Common myeloid progenitor, CD34-positive (primary cell): ENCODE data around the gene PRKAR1B.

Source experiments
- CTCF ChIA-PET: fragments of 350-600 bp; sonication (Branson Sonifier 250); formaldehyde crosslinking; loops from one replicate; lab custom pipeline; 2021; ENCODE audit warnings: antibody characterized with exemption; lab: Charles Lee
- POLR2A ChIA-PET: fragments of 350-600 bp; sonication (Branson Sonifier 250); formaldehyde crosslinking; loops from one replicate; lab custom pipeline; 2021; ENCODE audit warnings: antibody characterized with exemption; lab: Charles Lee
- DNase-seq, 3 donors: peaks; one replicate each; pipeline versions ENCODE4 v3.0.0 to v3.0.0-alpha.2; 2013
- H3K27ac ChIP-seq, 2 experiments: 1 replicate in 1 of 2; 2 replicates in 1 of 2; pipeline ENCODE4 v1.7.0; 2013; ENCODE audit warnings: inconsistent platforms in 2 of 2, low read length in 2 of 2, mild to moderate bottlenecking in 2 of 2, low read depth in 1 of 2, moderate library complexity in 1 of 2; ENCODE audit not compliant: severe bottlenecking in 2 of 2, insufficient read depth in 1 of 2, poor library complexity in 1 of 2
- H3K27me3 ChIP-seq, 5 experiments: replicated peaks in 2 of 5; 1 replicate in 3 of 5; 2 replicates in 2 of 5; pipeline versions ENCODE4 v1.6.1 to v1.7.0; 2013; ENCODE audit warnings: low read length in 4 of 5, mild to moderate bottlenecking in 2 of 5, moderate library complexity in 2 of 5, inconsistent platforms in 1 of 5; ENCODE audit not compliant: insufficient read depth in 5 of 5, control insufficient read depth in 4 of 5
- H3K36me3 ChIP-seq, 4 experiments: 1 replicate in 2 of 4; 2 replicates in 2 of 4; pipeline versions ENCODE4 v1.6.1 to v1.7.0; 2013; ENCODE audit warnings: low read length in 3 of 4, control low read depth in 1 of 4, mild to moderate bottlenecking in 1 of 4; ENCODE audit not compliant: control insufficient read depth in 4 of 4, insufficient read depth in 4 of 4
- H3K4me1 ChIP-seq, 4 experiments: 1 replicate in 3 of 4; 2 replicates in 1 of 4; pipeline versions ENCODE4 v1.6.1 to v1.7.1; 2013; ENCODE audit warnings: low read length in 3 of 4, mild to moderate bottlenecking in 3 of 4, control low read depth in 1 of 4, inconsistent platforms in 1 of 4, moderate library complexity in 1 of 4; ENCODE audit not compliant: control insufficient read depth in 4 of 4, insufficient read depth in 4 of 4; ENCODE audit errors: control extremely low read depth in 1 of 4
- H3K4me3 ChIP-seq, 7 experiments: 1 replicate in 4 of 7; 2 replicates in 3 of 7; pipeline versions ENCODE4 v1.5.1 to v1.7.0; 2013; ENCODE audit warnings: mild to moderate bottlenecking in 7 of 7, low read length in 6 of 7, moderate library complexity in 6 of 7, inconsistent platforms in 2 of 7, low read depth in 2 of 7, control low read depth in 1 of 7; ENCODE audit not compliant: insufficient read depth in 4 of 7, control insufficient read depth in 1 of 7; ENCODE audit errors: extremely low read depth in 1 of 7
- H3K9me3 ChIP-seq, 5 experiments: 1 replicate in 4 of 5; 2 replicates in 1 of 5; pipeline versions ENCODE4 v1.6.1 to v1.7.1; 2013; ENCODE audit warnings: low read length in 4 of 5, mild to moderate bottlenecking in 2 of 5, inconsistent platforms in 1 of 5, low read depth in 1 of 5, moderate library complexity in 1 of 5; ENCODE audit not compliant: control insufficient read depth in 4 of 5, insufficient read depth in 2 of 5; ENCODE audit errors: control extremely low read depth in 1 of 5
- WGBS: methylation state at CpG from one replicate; pipeline ENCODE4 v1.1.5; 2013; ENCODE audit not compliant: insufficient coverage; 5-methylcytosine and 5-hydroxymethylcytosine counted together

Gene PRKAR1B

GRCh38 chr7:569071-569855 is 157.8 kb downstream of the PRKAR1B start:
- Histone ChIP-seq H3K27me3 (no peaks in the 10 kb centered on the region), H3K9me3 (no peaks in the 10 kb centered on the region), H3K4me1 (no peaks in the 10 kb centered on the region), H3K4me3 (no peak overlapping the region), H3K27ac (no peak overlapping the region), H3K36me3 (no peaks in the 10 kb centered on the region)
- DNase-seq: no peak
- ChIA-PET CTCF (no interaction called here), POLR2A (no interaction called here)
- WGBS: 97% methylated on average over 29 of the region's 30 CpGs

GRCh38 chr7:568031-568951 is 158.8 kb downstream of the PRKAR1B start:
- ChIA-PET CTCF (interaction anchor here (1.5 kb wide), 1 partner anchor 29 kb away, joined by 3 read pairs; no protein-coding TSS in a partner anchor), POLR2A (no interaction called here)
- Histone ChIP-seq H3K4me1 (no peaks in the 10 kb centered on the region), H3K4me3 (no peak overlapping the region), H3K36me3 (no peaks in the 10 kb centered on the region), H3K9me3 (no peaks in the 10 kb centered on the region), H3K27me3 (no peaks in the 10 kb centered on the region), H3K27ac (no peak overlapping the region)
- DNase-seq: no peak
- WGBS: 95% methylated on average over 32 of the region's 33 CpGs

GRCh38 chr7:567305-567883 is 159.7 kb downstream of the PRKAR1B start:
- Histone ChIP-seq H3K27ac (no peak overlapping the region), H3K36me3 (no peaks in the 10 kb centered on the region), H3K4me1 (peaks cover 0 to 2% (median 0%) of the 10 kb centered on the region in 4 experiments), H3K27me3 (no peaks in the 10 kb centered on the region), H3K9me3 (no peaks in the 10 kb centered on the region), H3K4me3 (no peak overlapping the region)
- WGBS: no CpG with 5 or more reads among the region's 3 CpGs
- POLR2A ChIA-PET: no interaction called here
- no peak for DNase-seq
- CTCF ChIA-PET: interaction anchor here (1.5 kb wide), 1 partner anchor 28 kb away, joined by 3 read pairs; no protein-coding TSS in a partner anchor

GRCh38 chr7:566100-566499 is 161.0 kb downstream of the PRKAR1B start:
- POLR2A ChIA-PET: no interaction called here
- peaks cover 0 to 4% (median 0%) of the 10 kb centered on the region in 4 experiments for H3K4me1 ChIP-seq
- 100% methylated on average over 1 of the region's 1 CpG for WGBS
- DNase-seq: no peak
- CTCF ChIA-PET: no interaction called here
- H3K4me3 ChIP-seq: no peak overlapping the region
- H3K36me3 ChIP-seq: no peaks in the 10 kb centered on the region
- H3K27me3 ChIP-seq: no peaks in the 10 kb centered on the region
- no peak overlapping the region for H3K27ac ChIP-seq
- H3K9me3 ChIP-seq: no peaks in the 10 kb centered on the region

GRCh38 chr7:564176-564865 is 162.8 kb downstream of the PRKAR1B start:
- POLR2A ChIA-PET: no interaction called here
- Histone ChIP-seq H3K27me3 (no peaks in the 10 kb centered on the region), H3K4me1 (peaks cover 0 to 4% (median 0%) of the 10 kb centered on the region in 4 experiments), H3K9me3 (no peaks in the 10 kb centered on the region), H3K36me3 (no peaks in the 10 kb centered on the region), H3K4me3 (no peak overlapping the region), H3K27ac (no peak overlapping the region)
- DNase-seq: no peak
- CTCF ChIA-PET: no interaction called here
- 98% methylated on average over 26 of the region's 26 CpGs for WGBS

- POLR2A ChIA-PET: no interaction called here
- Histone ChIP-seq H3K27ac (no peak overlapping the region), H3K36me3 (no peaks in the 10 kb centered on the region), H3K4me1 (peaks cover 0 to 4% (median 0%) of the 10 kb centered on the region in 4 experiments), H3K27me3 (no peaks in the 10 kb centered on the region), H3K9me3 (no peaks in the 10 kb centered on the region), H3K4me3 (no peak overlapping the region)
- CTCF ChIA-PET: no interaction called here
- WGBS: 96% methylated on average over 9 of the region's 11 CpGs
- DNase-seq: no peak
These were observed 163.4 kb downstream of the PRKAR1B start for GRCh38 chr7:563629-564170.
